ENCODE results near the gene RNF40.
A peak's percentile ranks its signal among the peaks of the same experiment; 100 is the strongest.

RNF40 gene

GRCh38 chr16:30762991-30763725 is 1.0 kb downstream of the RNF40 start:
- DNase-seq (ENCODE audit: low read depth): no peak

- DNase-seq (ENCODE audit: low read depth): no peak
Observed at GRCh38 chr16:30764086-30764485, 2.0 kb downstream of the RNF40 start.

GRCh38 chr16:30764816-30765465 is 2.8 kb downstream of the RNF40 start:
- no peak for DNase-seq (ENCODE audit: low read depth)

GRCh38 chr16:30766206-30766932 is 4.2 kb downstream of the RNF40 start:
- no peak for DNase-seq (ENCODE audit: low read depth)

- DNase-seq (ENCODE audit: low read depth): no peak
Observed at GRCh38 chr16:30766933-30767284, 4.8 kb downstream of the RNF40 start.

- no peak for DNase-seq (ENCODE audit: low read depth)
Observed at GRCh38 chr16:30767767-30768465, 5.8 kb downstream of the RNF40 start.

- DNase-seq (ENCODE audit: low read depth): no peak
Observed at GRCh38 chr16:30768583-30769181, 6.6 kb downstream of the RNF40 start.

- DNase-seq (ENCODE audit: low read depth): no peak
Observed at GRCh38 chr16:30769379-30770089, 7.4 kb downstream of the RNF40 start.

- DNase-seq (ENCODE audit: low read depth): no peak
Observed at GRCh38 chr16:30771726-30772125, 9.6 kb downstream of the RNF40 start.

- no peak for DNase-seq (ENCODE audit: low read depth)
Observed at GRCh38 chr16:30773826-30774225, 11.7 kb downstream of the RNF40 start.

GRCh38 chr16:30774367-30775130 is 12.4 kb downstream of the RNF40 start:
- DNase-seq (ENCODE audit: low read depth): no peak

GRCh38 chr16:30775131-30775391 is 12.9 kb downstream of the RNF40 start:
- DNase-seq (ENCODE audit: low read depth): no peak

GRCh38 chr16:30775392-30776188 is 13.5 kb downstream of the RNF40 start:
- DNase-seq (ENCODE audit: low read depth): peak; percentile 57

- DNase-seq (ENCODE audit: low read depth): no peak
Observed at GRCh38 chr16:30777591-30778297, 15.6 kb downstream of the RNF40 start.

- DNase-seq (ENCODE audit: low read depth): no peak
Observed at GRCh38 chr16:30778549-30779244, 16.6 kb downstream of the RNF40 start.

GRCh38 chr16:30779596-30779995 is 17.5 kb downstream of the RNF40 start:
- no peak for DNase-seq (ENCODE audit: low read depth)

GRCh38 chr16:30780021-30780420 is 17.9 kb downstream of the RNF40 start:
- no peak for DNase-seq (ENCODE audit: low read depth)

- DNase-seq (ENCODE audit: low read depth): no peak
Observed at GRCh38 chr16:30780549-30780948, 18.4 kb downstream of the RNF40 start.

Measured in GM04504 (cell line).